ENCODE measurements around the gene CORO7.
A peak's percentile ranks its signal among the peaks of the same experiment; 100 is the strongest.

CORO7 gene

GRCh38 chr16:4385066-4385788 lies 31.2 kb downstream of the CORO7 start:
- DNase-seq (ENCODE audit: low read depth): no peak
- no peak overlapping the region for H3K4me3 ChIP-seq (ENCODE audit: low read depth, low read length)
- TF ChIP-seq CTCF (IDR thresholded peaks at IDR 0.05; ENCODE audit: low read depth, low read length) (no peak), MAX (IDR thresholded peaks at IDR 0.05; ENCODE audit: low read depth, low read length) (peak; percentile 46; the same call in 1 of the 2 replicates), MYC (IDR thresholded peaks at IDR 0.05; ENCODE audit: low read depth, low read length) (no peak), POLR2A (IDR thresholded peaks at IDR 0.05; ENCODE audit: extremely low read depth, insufficient read length) (no peak)

- peak; percentile 59 for DNase-seq (ENCODE audit: low read depth)
- TF ChIP-seq POLR2A (IDR thresholded peaks at IDR 0.05; ENCODE audit: extremely low read depth, insufficient read length): no peak
- TF ChIP-seq MYC (IDR thresholded peaks at IDR 0.05; ENCODE audit: low read depth, low read length): no peak
- no peak for TF ChIP-seq CTCF (IDR thresholded peaks at IDR 0.05; ENCODE audit: low read depth, low read length)
- no peak for TF ChIP-seq MAX (IDR thresholded peaks at IDR 0.05; ENCODE audit: low read depth, low read length)
- no peak overlapping the region for H3K4me3 ChIP-seq (ENCODE audit: low read depth, low read length)
Measured at GRCh38 chr16:4384509-4384942, 31.9 kb downstream of the CORO7 start.

GRCh38 chr16:4383591-4384444 lies 32.6 kb downstream of the CORO7 start:
- DNase-seq (ENCODE audit: low read depth): no peak
- H3K4me3 ChIP-seq (ENCODE audit: low read depth, low read length): no peak overlapping the region
- no peak for TF ChIP-seq MYC (IDR thresholded peaks at IDR 0.05; ENCODE audit: low read depth, low read length)
- no peak for TF ChIP-seq POLR2A (IDR thresholded peaks at IDR 0.05; ENCODE audit: extremely low read depth, insufficient read length)
- no peak for TF ChIP-seq CTCF (IDR thresholded peaks at IDR 0.05; ENCODE audit: low read depth, low read length)
- TF ChIP-seq MAX (IDR thresholded peaks at IDR 0.05; ENCODE audit: low read depth, low read length): no peak

GRCh38 chr16:4382795-4383357 lies 33.5 kb downstream of the CORO7 start:
- TF ChIP-seq MAX (IDR thresholded peaks at IDR 0.05; ENCODE audit: low read depth, low read length) (no peak), POLR2A (IDR thresholded peaks at IDR 0.05; ENCODE audit: extremely low read depth, insufficient read length) (no peak), CTCF (IDR thresholded peaks at IDR 0.05; ENCODE audit: low read depth, low read length) (no peak), MYC (IDR thresholded peaks at IDR 0.05; ENCODE audit: low read depth, low read length) (no peak)

GRCh38 chr16:4381935-4382794 lies 34.2 kb downstream of the CORO7 start:
- H3K4me3 ChIP-seq (ENCODE audit: low read depth, low read length): no peak overlapping the region
- TF ChIP-seq MAX (IDR thresholded peaks at IDR 0.05; ENCODE audit: low read depth, low read length) (no peak), MYC (IDR thresholded peaks at IDR 0.05; ENCODE audit: low read depth, low read length) (no peak), CTCF (IDR thresholded peaks at IDR 0.05; ENCODE audit: low read depth, low read length) (no peak), POLR2A (IDR thresholded peaks at IDR 0.05; ENCODE audit: extremely low read depth, insufficient read length) (no peak)
- DNase-seq (ENCODE audit: low read depth): no peak

More at GRCh38 chr16:4382795-4383357, 33.5 kb downstream of the CORO7 start:
- no peak for DNase-seq (ENCODE audit: low read depth)
- no peak overlapping the region for H3K4me3 ChIP-seq (ENCODE audit: low read depth, low read length)

Measured in NB4 (cell line).